Stimulated activated CD8-positive, alpha-beta memory T cell treated with anti-CD3 and anti-CD28 coated beads, Interleukin-2, amount 100 ng/mL, for 48 hours (primary cell): ENCODE data around the gene GGNBP2.
"Not testable (repeated sequence)": the region's sequence is repeated elsewhere in the genome, so short reads cannot be mapped to it uniquely, and the experiment has no call there.

ENCODE experiments used
- DNase-seq, 2 donors: peaks; one replicate each; pipeline ENCODE4 v3.0.0-alpha.2; 2020; ENCODE audit warnings: low read depth in 2 of 2

The GGNBP2 gene

DNA sequence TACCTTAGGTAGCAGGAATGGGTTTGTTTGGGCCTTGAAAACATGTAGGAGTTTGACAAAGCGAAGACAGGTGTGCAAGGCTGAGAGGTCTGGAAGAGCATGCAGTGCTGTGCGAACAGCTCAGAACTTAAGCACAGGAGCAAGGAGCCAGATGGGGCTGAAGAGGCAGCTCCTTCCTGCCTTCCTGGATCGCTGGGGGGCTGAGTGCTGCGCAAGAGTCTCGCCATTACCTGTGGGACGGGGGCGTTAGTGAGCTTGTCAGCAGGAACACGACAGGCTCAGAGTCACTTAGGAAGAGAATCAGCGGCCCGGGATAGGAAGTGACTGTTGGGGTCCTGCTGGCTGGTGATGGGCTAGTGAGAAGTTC lies 56.2 kb downstream of the GGNBP2 start:
- DNase-seq, result peak in 1 of 2 donors; percentile 12

DNA sequence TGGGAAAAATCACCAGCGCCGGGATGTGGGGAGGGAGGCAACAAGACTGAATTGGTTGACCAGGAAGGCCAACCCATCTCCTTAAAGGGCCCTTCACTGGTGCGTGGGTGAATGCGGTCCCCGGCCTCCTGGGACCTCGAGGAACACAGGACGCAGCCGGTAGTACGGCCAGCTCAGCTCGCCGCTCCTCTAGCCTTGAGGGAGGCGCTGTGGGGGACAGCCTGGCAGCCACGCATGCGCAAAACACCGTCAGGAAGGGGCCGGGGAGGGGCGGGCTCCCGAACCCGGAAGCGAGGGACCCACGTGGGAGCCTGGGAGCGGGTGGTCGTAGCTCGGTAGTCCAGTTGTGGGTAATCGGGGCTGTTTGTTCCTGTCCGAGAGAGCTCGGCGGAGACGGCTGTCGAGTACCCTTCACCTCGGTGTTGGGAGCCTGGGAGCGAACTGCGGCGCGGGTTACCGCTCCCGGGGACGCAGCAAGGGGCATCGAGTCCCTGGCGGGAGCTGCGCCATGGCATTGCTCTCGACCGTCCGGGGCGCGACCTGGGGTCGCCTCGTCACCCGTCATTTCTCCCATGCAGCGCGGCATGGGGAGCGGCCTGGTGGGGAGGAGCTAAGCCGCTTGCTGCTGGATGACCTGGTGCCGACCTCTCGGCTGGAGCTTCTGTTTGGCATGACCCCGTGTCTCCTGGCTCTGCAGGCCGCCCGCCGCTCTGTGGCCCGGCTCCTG lies 56.7 kb downstream of the GGNBP2 start, which contains the start of gene MRM1:
TSS of gene MRM1 (plus strand) at position 281 of the 727 bp plus-strand sequence. CDS start at position 509, 228 bp downstream.
- peak; percentile 87 to 90 for DNase-seq

DNA sequence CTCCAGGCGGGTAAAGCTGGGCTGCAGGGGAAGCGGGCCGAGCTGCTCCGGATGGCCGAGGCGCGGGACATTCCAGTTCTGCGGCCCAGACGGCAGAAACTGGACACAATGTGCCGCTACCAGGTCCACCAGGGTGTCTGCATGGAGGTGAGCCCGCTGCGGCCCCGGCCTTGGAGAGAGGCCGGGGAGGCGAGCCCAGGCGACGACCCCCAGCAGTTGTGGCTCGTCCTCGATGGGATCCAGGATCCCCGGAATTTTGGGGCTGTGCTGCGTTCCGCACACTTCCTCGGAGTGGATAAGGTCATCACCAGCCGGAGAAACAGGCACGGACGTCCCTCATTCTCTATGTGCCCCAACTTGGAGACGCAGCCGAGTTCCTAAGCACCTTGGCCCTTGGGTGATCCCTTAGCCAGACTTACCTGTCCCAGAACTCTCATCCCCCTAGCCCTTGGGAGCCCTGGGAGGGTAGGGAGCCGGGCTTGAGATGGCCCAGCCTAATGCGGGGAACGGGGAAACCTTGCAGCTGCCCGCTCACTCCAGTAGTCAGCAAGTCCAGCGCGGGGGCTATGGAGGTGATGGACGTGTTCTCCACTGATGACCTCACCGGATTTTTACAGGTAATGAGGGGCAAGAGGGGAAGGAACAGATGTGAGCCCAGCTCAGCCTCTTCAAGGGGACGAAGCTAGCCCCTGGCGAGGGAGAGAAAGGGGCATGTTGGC lies 57.5 kb downstream of the GGNBP2 start:
- DNase-seq, result no peak

DNA sequence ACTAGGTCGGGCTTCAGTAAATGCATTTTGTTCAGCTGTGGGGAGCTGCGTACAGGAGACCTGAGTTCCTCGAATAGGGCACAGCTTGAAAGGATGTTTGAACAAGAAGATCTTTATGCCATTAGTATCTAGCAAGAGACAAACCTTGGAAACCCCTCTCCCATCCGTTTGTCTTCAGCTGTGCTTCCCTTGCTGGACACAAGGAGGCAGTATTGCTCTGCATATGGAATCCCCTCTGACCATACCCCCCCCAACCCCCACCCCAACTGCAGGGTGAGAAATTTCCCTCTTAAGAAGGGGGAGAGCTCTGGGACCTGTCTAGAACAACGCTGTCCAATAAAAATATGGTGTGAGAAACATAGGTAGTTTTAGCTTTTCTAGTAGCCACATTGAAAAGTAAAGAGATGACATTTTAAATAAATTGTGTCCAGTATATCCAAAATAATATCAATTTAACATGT lies 58.2 kb downstream of the GGNBP2 start:
- DNase-seq, result peak; percentile 47 to 56

DNA sequence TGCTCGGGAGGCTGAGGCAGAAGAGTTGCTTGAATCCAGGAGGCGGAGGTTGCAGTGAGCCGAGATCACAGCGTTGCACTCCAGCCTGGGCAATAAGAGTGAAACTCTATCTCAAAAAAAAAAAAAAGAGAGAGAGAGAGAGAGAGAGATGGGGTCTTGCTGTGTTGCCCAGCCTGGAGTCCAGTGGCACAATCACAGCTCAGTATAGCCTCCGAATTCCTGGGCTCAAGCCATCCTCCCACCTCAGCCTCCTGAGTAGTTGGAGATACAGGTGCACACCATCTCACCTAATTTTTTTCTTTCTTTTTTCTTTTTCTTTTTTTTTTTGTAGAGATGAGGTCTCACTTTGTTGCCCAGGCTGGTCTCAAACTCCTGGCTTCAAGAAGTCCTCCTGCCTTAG lies 60.3 kb downstream of the GGNBP2 start:
- DNase-seq, result not testable (repeated sequence)

DNA sequence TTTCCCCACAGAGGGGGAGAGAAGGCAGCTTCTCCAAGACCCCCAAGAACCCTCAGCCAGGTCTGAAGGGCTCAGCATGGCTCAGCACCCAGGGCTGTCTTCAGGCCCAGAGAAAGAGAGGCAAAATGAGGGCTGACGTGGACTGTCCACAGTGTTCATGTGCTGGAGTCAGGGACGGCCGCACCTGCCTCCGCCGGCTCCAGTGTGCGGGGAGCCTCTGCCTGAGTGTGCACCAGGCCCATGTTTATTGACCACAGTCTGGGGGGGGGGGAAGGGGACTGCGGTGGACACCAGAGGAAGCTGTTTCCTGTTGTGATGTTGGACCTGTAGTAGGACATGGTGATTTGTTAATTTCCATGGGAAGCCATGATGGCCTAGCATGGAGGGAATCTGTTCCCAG lies 63.6 kb downstream of the GGNBP2 start:
- no peak for DNase-seq

DNA sequence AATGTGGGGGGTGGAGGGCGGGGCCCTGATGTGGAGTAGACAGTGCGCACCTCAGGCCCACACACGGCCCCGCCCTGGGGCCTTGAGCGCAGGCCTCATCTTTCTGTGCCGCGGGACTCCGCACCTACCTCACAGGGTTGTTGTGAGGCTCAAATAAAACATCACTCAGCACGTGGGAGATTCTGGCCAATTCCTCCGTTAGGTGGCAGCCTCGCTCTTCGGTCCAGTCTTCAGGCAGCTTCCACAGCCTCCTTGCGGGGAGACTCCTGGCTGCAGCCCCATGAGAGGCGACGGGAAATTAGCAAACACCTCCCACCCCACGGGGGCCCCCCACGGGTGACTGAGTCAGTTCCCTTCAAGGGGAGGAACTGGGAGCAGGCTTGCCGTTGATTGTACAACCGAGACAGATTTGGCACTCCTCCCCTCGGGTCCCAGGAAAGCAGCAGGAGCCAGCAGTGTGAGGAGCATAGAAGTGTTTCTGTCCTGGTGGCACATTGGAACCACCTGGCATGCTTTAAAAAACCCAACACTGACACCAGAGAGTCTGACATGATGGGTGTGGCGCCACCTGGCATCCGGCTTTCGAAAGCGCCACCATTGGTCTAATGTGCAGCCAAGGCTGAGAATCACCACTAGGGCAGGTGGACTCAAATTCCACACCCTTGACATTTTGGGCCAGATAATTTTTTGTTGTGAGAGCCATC lies 64.2 kb downstream of the GGNBP2 start:
- DNase-seq, result no peak

DNA sequence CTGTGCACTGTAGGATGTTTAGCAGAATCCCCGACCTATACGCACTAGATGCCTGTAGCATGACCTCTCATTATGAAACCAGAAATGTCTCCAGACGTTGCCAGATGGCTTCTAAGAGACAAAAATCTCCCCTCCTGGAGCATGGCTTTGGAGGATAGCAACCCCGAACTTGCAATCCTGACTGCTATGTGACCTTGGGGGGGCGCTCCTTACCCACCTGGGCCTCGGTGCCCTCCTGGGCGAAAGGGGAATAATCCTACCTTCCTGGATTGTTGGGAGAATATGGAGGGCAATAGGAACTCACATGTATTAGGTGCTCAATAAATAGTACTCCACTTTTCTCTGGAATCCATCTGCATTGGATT lies 64.8 kb downstream of the GGNBP2 start:
- DNase-seq, result no peak

DNA sequence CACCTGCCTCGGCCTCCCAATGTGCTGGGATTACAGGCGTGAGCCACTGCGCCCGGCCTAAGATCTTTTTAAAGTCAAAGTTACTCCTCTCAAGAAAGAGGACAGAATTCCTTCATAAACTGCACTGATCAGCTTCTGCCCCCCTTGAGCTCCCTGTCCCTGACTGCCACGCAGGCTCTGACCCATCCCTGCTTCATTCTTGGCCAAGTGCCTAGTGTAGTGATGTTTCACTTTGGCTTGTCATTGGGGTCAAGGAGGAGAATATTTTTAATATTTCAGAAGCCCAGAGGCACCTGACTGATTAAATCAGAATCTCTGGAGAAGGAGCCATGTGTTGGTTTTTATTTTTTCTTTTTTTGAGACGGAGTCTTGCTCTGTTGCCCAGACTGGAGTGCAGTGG lies 65.8 kb downstream of the GGNBP2 start:
- no peak for DNase-seq

DNA sequence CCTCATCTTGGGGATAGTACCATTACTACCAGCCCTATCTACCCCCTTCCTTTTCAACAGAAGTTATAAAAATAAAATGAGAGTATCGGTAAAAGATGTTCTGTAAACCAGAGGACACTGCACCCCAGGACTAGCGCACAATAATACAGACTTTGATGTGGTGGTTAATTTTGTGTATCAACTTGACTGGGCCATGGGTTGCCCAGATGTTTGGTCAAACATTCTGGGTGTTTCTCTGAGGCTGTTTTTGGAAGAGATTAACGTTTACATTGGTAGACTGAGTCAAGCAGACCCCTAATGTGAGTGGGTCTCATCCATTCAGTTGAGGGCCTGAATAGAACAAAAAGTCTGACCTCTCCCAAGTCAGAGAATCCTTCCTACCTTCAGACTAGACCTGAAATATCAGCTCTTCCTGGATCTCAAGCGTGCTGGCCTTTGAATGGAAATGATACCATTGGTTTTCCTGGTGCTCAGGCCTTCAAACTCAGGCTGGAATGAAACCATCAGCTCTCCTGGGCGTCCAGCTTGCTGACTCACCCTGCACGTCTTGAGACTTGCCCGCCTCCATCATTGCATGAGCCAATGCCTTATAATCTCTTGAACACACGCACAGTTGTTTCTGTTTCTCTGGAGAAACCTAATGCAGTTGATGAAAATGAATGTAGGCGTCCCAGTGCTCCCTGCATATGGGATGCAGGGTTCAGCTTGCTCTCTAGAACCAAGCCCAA lies 66.8 kb downstream of the GGNBP2 start:
- DNase-seq, result no peak

DNA sequence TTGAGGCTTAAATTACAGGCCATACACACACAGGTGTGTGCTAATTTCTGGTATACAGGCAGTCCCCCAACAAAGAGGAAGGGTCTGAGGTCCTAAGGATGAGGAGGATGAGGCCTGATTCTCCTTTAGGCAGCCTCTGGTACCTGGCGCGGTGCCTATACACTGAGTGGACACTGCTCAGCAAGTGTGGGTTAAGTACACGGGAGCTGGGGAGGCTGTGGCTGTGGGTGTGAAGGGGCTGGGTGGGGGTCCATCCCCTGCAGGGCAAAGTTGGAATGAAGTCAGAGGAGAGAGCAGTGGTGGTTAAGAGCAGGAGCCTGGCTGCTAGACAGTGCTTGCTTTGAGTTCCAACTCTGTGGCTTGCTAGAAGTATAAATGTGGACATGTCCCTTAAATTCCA lies 67.6 kb downstream of the GGNBP2 start:
- DNase-seq, result no peak

DNA sequence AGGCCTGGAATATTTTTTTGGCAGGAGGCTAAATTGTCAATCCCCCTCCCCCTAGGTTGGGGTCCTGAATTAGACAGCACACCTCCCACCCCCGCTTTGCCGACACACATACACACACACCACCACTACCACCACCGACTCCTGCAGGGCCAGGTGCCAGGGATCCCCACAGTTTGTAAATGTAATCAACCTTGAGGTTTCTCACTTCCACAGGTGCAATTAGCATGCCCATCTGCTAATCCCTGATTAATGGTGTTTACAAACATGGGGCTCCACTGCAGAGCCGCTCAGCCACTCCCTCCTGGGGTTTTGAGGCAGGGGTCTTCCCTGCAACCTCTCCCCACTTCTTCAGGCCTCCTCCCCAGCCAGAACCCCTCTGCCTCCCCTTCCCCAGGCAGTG lies 68.4 kb downstream of the GGNBP2 start:
- no peak for DNase-seq

DNA sequence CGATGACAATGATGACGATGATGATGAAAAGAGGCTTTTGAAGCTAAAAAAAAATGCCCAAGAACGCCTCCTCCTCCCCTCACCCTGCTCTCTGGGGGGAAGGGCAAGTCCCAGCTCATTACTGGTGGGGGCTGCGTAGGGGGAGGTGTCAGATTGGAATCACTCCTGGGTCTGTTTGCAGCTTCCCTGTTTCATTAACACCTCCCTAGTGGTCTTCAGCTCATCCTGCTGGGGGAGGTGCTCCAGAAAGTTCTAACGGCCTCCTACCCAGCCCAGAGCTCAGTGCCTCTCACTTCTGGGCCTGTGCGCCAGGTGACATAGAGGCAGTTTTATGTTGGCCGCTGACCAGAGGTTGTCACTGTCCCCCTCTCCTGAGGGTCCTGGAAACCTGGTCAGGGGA lies 69.4 kb downstream of the GGNBP2 start:
- no peak for DNase-seq

DNA sequence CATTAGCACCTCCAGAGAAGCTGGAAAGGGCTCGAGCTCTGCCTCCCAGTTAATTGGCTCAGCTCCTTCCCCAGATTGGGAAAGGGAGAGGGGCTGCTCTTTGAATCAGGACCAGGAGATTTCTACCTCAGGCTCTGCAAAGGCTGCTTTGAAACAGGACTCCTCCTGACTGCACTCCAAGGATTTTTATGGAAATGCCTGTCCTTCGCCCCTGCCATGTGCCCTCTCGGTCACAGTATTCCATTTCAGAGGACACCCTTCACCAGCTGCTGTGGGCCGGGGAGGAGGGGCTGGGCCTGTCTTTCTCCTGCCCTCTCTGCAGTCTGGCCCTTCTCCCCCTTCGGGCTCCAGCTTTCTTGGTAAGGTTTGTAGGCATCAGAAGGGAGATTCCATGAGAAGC lies 70.2 kb downstream of the GGNBP2 start:
- DNase-seq, result no peak

DNA sequence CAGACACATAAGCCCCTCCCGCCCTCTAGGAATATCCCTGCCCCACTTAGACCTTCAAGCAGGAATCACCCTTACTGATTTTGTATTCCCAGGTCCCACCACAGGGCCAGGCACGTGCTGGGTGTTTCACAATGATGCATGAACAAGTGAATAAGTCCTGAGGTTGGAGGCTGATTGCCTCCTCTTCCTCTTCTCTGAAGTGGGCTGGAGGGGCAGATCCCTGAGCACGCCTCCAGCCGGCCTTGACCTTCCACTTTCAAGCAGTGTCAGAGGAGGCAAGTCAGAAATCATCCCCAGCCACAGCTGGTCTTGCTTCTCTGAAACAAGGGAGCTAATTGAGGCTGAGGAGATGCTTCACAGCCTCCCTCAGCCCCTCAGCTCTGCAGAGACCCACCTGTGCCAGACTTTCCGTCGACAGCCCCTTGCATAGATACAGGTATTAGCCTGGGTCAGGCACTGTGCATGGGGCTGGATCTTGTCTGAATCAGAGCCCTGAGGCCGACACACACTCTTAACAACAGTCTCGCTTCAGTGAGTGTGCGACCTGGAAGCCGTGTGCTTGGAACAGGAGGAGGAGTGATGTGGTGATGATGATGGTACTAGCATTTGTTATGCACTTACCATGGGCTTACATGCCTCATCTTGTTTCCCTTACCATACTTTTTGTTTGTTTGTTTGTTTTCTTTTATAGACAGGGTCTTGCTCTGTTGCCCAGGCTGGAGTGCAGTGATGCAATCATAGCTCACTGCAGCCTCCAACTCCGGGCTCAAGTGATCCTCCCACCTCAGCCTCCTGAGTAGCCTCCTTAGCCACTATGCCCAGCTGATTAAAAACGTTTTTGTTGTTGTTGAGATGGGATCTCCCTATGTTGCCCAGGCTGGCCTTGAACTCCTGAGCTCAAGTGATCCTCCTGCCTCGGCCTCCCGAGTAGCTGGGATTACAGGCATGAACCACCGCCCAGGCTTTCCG lies 71.6 kb downstream of the GGNBP2 start:
- no peak for DNase-seq

DNA sequence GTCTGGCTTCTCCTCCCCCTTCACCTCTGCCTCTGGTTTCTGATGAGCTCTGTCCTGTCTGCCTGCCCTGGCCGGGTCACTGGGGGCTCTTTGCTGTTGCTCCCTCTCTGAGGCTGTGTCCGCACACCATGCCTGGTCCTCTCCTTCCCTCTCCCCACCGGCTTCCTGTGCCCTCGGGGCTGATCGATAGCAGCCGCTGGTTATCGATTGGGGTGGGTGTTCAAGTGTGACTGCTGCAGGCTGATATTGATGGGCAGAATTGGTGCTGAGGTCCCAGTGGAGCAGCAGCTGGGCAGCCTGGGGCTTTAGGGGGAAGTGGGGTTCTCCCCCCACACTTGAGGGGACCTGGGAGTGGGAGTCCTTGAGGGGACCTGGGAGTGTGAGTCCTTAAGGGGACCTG lies 73.1 kb downstream of the GGNBP2 start:
- no peak for DNase-seq

DNA sequence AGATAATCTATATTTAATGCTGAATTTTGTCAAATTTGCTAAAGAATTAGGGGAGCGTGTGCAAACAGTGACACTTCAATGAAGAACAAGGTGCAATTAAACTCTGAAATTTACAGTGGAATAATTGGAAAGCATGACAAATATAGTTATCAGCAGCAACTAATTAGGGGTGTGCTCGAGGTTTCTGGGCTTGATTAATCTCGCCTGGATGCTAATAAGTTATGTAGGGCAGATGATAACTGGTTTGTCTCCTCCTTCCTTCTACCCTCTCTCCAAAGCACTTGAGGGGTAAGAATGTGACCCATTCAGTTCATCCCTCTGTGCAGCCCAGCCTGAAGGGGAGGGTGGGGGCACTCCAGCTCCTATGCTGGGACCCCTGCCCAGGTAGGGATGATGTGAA lies 78.6 kb downstream of the GGNBP2 start:
- DNase-seq, result no peak

DNA sequence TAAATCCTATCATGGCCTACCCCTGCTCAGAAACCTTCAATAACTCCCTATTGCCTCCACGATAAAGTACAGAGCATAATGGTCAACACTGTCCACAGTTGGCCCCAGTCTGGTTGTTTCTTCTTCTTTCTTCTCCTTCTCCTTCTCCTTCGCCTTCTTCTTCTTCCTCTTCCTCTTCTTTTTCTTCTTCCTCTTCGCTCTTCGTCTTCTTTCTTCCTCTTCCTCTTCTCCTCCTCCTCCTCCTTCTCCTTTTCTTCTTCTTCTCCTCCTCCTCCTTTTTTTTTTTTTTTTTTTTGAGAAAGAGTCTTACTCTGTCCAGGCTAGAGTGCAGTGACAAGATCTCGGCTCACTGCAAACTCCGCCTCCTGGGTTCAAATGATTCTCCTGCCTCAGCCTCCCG lies 80.5 kb downstream of the GGNBP2 start:
- no peak for DNase-seq

DNA sequence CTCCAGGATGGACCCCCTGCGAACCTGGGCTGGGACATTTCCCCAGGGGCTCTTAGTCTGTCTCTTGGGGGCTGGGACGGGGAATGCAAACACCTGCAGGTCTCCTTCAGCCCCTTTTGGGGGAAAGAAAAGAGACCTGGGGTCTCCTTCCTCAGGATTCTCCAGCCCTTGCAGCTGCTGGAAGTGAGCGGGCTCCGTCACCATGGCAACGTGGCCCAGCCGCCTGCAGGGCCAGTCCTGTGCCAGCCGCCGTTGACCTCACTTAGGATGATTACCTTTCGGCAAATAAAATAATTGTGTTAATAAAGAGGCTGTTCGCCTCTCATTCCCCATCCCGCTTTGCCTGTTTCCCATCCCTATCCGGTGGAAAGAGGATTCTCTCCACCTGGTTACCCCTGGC lies 82.4 kb downstream of the GGNBP2 start:
- DNase-seq, result no peak

DNA sequence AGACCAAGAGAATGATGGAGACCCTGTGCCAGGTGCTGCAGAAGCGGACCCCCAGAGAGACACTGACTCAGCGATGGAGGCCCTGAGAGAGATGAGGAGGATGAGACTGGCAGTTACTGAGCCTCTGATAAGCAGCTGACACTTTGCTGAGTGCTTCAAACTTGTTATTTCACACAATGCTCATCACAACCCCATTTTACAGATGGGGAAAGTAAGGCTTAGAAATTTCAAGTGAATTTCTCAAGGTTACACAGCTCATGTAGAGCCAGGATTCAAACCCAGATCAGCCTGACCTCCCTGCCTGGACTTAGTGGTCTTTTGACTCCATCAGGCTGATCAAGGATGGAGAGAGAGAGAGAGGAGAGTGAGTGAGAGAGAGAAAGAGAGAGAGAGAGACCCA lies 83.9 kb downstream of the GGNBP2 start:
- DNase-seq, result no peak

DNA sequence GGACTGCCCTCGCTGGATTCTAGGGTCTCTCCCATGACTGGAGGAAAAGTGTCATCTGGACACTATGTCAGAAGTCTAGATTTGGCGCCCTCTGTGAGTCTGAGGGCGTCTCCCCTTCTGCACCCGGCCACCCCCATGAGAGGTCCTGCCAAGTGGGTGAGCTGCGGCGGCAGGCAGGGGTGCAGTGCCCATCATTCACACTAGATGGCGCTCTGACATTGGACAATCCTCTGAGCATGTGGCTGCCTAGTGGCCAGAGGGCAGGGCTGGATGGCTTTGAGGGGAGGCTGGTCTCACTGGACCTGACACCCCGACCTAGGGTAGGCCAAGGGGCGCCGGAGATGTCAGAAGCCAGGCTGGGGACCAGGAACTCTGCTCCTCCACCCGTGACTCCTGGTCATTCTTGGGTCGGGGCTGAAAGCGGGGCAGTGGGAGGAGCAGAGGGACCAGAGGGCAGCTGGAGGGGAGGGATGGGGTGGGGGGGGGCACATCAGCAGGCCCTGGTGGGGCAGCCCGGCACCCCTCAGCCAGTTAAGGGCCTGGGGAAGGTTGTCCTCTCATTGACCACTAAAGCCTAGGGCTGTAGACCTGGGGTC lies 84.6 kb downstream of the GGNBP2 start:
- DNase-seq, result peak; percentile 62 to 77
